ENCODE results near the gene UBE2Z. TPM values are rescaled to one million over a fixed set of nuclear protein-coding genes. Genes with fewer than 3 reads are reported as not detected.

Gene UBE2Z
- total and polyA plus RNA-seq, 2 of the 13 experiments (the other 11 are each of a cell fraction or from before 2014, with no cell fraction given), result 63.2 to 122 TPM

DNA sequence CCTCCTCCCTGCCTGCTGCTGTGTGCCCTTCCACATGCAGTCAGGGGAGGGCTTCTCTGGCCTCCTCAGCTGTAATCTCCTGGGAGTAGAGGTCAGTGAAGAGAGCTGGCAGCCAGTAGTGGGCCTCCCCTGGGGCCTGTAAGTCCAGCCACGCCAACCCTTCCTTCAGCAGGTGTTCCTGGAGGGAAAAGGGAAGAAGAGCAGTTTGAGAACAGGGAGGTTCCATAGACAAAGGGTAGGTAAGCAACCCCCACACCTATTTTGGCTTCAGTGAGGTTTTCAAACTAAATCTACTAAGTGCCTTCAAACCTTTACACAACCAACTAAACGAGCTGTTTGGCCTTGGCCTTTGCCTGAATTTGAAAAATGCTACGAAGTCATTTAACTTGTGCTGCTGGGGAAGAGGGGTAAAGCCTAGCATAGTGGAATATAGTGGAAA lies 22.2 kb downstream of the UBE2Z start (continued):
- TF ChIP-seq, protein P1, sequence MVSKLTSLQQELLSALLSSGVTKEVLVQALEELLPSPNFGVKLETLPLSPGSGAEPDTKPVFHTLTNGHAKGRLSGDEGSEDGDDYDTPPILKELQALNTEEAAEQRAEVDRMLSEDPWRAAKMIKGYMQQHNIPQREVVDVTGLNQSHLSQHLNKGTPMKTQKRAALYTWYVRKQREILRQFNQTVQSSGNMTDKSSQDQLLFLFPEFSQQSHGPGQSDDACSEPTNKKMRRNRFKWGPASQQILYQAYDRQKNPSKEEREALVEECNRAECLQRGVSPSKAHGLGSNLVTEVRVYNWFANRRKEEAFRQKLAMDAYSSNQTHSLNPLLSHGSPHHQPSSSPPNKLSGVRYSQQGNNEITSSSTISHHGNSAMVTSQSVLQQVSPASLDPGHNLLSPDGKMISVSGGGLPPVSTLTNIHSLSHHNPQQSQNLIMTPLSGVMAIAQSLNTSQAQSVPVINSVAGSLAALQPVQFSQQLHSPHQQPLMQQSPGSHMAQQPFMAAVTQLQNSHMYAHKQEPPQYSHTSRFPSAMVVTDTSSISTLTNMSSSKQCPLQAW (CRISPR knock-in tag; IDR thresholded peaks at IDR 0.05), result no peak
- TF ChIP-seq KLF6 (CRISPR knock-in tag; IDR thresholded peaks at IDR 0.05) (no peak), CENPT (CRISPR knock-in tag; IDR thresholded peaks at IDR 0.05; ENCODE audit: low read depth) (no peak), NFKB2 (CRISPR knock-in tag; IDR thresholded peaks at IDR 0.05; ENCODE audit: borderline replicate concordance) (peak; percentile 38; the same call in 1 of the 2 replicates), CCAR2 (optimal IDR thresholded peaks at IDR 0.05; ENCODE audit: low read depth, low read length) (no peak), MAFG (CRISPR knock-in tag; IDR thresholded peaks at IDR 0.05) (no peak), NFYC (CRISPR knock-in tag; IDR thresholded peaks at IDR 0.05) (no peak), ZNF75D (CRISPR knock-in tag; IDR thresholded peaks at IDR 0.05; ENCODE audit: borderline replicate concordance) (no peak), ZNF235 (CRISPR knock-in tag; IDR thresholded peaks at IDR 0.05; ENCODE audit: borderline replicate concordance) (no peak), STAG1 (CRISPR knock-in tag; IDR thresholded peaks at IDR 0.05) (peak; percentile 10; the same call in 1 of the 2 replicates), CENPX (CRISPR knock-in tag; IDR thresholded peaks at IDR 0.05) (no peak), SSRP1 (CRISPR knock-in tag; IDR thresholded peaks at IDR 0.05) (peak; percentile 71; the same call in 1 of the 2 replicates), TBX2 (CRISPR knock-in tag; IDR thresholded peaks at IDR 0.05; ENCODE audit: borderline replicate concordance) (no peak), BRD4 (CRISPR knock-in tag; IDR thresholded peaks at IDR 0.05) (no peak), ZNF446 (CRISPR knock-in tag; IDR thresholded peaks at IDR 0.05) (no peak), ZNF3 (CRISPR knock-in tag; IDR thresholded peaks at IDR 0.05) (no peak), KMT2A (CRISPR knock-in tag; IDR thresholded peaks at IDR 0.05) (no peak), PPARG (CRISPR knock-in tag; conservative IDR thresholded peaks at IDR 0.05) (no peak; the same call in 1 of the 2 replicates), ZFP62 (CRISPR knock-in tag; IDR thresholded peaks at IDR 0.05) (no peak), HNF4G (IDR thresholded peaks at IDR 0.05; ENCODE audit: borderline replicate concordance, low read depth, low read length) (no peak), HNF4G (CRISPR knock-in tag; IDR thresholded peaks at IDR 0.05; ENCODE audit: borderline replicate concordance, low read depth) (no peak), ZNF230 (CRISPR knock-in tag; IDR thresholded peaks at IDR 0.05) (no peak), ELF1 (CRISPR knock-in tag; IDR thresholded peaks at IDR 0.05) (no peak), ZNF224 (CRISPR knock-in tag; IDR thresholded peaks at IDR 0.05) (no peak), TSC22D2 (CRISPR knock-in tag; IDR thresholded peaks at IDR 0.05; ENCODE audit: borderline replicate concordance) (no peak), THAP11 (CRISPR knock-in tag; IDR thresholded peaks at IDR 0.05) (0 out of 2 replicates have a peak, but pooled peaks have one; percentile 2)
- TF ChIP-seq, protein P2, sequence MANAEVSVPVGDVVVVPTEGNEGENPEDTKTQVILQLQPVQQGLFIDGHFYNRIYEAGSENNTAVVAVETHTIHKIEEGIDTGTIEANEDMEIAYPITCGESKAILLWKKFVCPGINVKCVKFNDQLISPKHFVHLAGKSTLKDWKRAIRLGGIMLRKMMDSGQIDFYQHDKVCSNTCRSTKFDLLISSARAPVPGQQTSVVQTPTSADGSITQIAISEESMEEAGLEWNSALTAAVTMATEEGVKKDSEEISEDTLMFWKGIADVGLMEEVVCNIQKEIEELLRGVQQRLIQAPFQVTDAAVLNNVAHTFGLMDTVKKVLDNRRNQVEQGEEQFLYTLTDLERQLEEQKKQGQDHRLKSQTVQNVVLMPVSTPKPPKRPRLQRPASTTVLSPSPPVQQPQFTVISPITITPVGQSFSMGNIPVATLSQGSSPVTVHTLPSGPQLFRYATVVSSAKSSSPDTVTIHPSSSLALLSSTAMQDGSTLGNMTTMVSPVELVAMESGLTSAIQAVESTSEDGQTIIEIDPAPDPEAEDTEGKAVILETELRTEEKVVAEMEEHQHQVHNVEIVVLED (CRISPR knock-in tag; IDR thresholded peaks at IDR 0.05; ENCODE audit: borderline replicate concordance), result no peak
- TF ChIP-seq, protein P3, sequence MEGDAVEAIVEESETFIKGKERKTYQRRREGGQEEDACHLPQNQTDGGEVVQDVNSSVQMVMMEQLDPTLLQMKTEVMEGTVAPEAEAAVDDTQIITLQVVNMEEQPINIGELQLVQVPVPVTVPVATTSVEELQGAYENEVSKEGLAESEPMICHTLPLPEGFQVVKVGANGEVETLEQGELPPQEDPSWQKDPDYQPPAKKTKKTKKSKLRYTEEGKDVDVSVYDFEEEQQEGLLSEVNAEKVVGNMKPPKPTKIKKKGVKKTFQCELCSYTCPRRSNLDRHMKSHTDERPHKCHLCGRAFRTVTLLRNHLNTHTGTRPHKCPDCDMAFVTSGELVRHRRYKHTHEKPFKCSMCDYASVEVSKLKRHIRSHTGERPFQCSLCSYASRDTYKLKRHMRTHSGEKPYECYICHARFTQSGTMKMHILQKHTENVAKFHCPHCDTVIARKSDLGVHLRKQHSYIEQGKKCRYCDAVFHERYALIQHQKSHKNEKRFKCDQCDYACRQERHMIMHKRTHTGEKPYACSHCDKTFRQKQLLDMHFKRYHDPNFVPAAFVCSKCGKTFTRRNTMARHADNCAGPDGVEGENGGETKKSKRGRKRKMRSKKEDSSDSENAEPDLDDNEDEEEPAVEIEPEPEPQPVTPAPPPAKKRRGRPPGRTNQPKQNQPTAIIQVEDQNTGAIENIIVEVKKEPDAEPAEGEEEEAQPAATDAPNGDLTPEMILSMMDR (CRISPR knock-in tag; IDR thresholded peaks at IDR 0.05), result no peak

Data from HepG2 (cell line).